Measurements from ENCODE around the gene FIGNL2.

GRCh38 chr12:51893786-51894185, 45.3 kb upstream of the FIGNL2 start:
- TF ChIP-seq EZH2 (IDR thresholded peaks at IDR 0.05; ENCODE audit: insufficient read depth, poor library complexity, severe bottlenecking) (no peak), EZH2phosphoT487 (IDR thresholded peaks at IDR 0.05; ENCODE audit: insufficient read depth, low read depth) (no peak)
